DOHH2 (cell line): ENCODE data around the gene TDRD9.

Experiments used
- H3F3A ChIP-seq: fragments of 200-600 bp; sonication (generic), shearing (Covaris generic); 2 replicates; pipeline ENCODE4 v1.6.0; 2016; ENCODE audit warnings: antibody characterized with exemption, mild to moderate bottlenecking; ENCODE audit not compliant: control insufficient read depth, insufficient read depth
- H3K27ac ChIP-seq: fragments of 200-600 bp; sonication (generic); 2 replicates; pipeline ENCODE4 v1.5.1; 2014; ENCODE audit warnings: low read depth, mild to moderate bottlenecking, low read length, moderate library complexity
- H3K27me3 ChIP-seq: fragments of 200-600 bp; sonication (generic); 2 replicates; pipeline ENCODE4 v1.6.1; 2014; ENCODE audit warnings: mild to moderate bottlenecking, low read length, mixed read lengths; ENCODE audit not compliant: control insufficient read depth
- H3K36me3 ChIP-seq: fragments of 200-600 bp; sonication (generic); 2 replicates; pipeline ENCODE4 v1.6.1; 2014; ENCODE audit warnings: mild to moderate bottlenecking, low read length, moderate library complexity, mixed read lengths; ENCODE audit not compliant: control insufficient read depth
- H3K4me1 ChIP-seq: fragments of 200-600 bp; sonication (generic); 2 replicates; pipeline ENCODE4 v1.6.1; 2014; ENCODE audit warnings: mild to moderate bottlenecking, low read length, mixed read lengths; ENCODE audit not compliant: control insufficient read depth
- H3K4me2 ChIP-seq: fragments of 200-600 bp; sonication (generic); 2 replicates; pipeline ENCODE4 v1.6.0; 2014; ENCODE audit warnings: mild to moderate bottlenecking, low read length, moderate library complexity
- H3K4me3 ChIP-seq: fragments of 200-600 bp; sonication (generic); 2 replicates; pipeline ENCODE4 v1.5.1; 2014; ENCODE audit warnings: mild to moderate bottlenecking, low read length, mixed read lengths
- H3K79me2 ChIP-seq: fragments of 200-600 bp; sonication (generic); 2 replicates; pipeline ENCODE4 v1.6.1; 2014; ENCODE audit warnings: mild to moderate bottlenecking, low read length, mixed read lengths; ENCODE audit not compliant: control insufficient read depth
- H3K9me2 ChIP-seq: fragments of 200-600 bp; sonication (generic); replicated peaks from 2 replicates; pipeline ENCODE4 v1.6.1; 2014; ENCODE audit warnings: mild to moderate bottlenecking, low read length, mixed read lengths; ENCODE audit not compliant: control insufficient read depth
- H3K9me3 ChIP-seq: fragments of 200-600 bp; sonication (generic); 2 replicates; pipeline ENCODE4 v1.6.1; 2014; ENCODE audit warnings: antibody characterized with exemption, low read length, mixed read lengths; ENCODE audit not compliant: control insufficient read depth, insufficient read depth
- H4K20me1 ChIP-seq: fragments of 200-600 bp; sonication (generic); 2 replicates; pipeline ENCODE4 v1.6.0; 2014; ENCODE audit warnings: low read depth, mild to moderate bottlenecking, antibody characterized with exemption, low read length, moderate library complexity; ENCODE audit not compliant: control insufficient read depth, insufficient read depth
- EZH2phosphoT487 ChIP-seq: fragments of 200-600 bp; sonication (generic); IDR thresholded peaks from 2 replicates; pipeline ENCODE4 v1.6.1; 2017; ENCODE audit warnings: borderline replicate concordance, mild to moderate bottlenecking, antibody characterized with exemption, low read length, moderate library complexity, mixed read lengths
- TF ChIP-seq, protein P1 (sequence below): fragments of 200-600 bp; sonication (generic); IDR thresholded peaks from one replicate; pipeline ENCODE4 v1.5.1; 2014; ENCODE audit warnings: antibody characterized with exemption, mild to moderate bottlenecking, low read depth, low read length; ENCODE audit not compliant: poor library complexity, severe bottlenecking

Gene TDRD9

GRCh38 chr14:103904493-103905107, 23.7 kb upstream of the TDRD9 start:
- TF ChIP-seq, protein P1, sequence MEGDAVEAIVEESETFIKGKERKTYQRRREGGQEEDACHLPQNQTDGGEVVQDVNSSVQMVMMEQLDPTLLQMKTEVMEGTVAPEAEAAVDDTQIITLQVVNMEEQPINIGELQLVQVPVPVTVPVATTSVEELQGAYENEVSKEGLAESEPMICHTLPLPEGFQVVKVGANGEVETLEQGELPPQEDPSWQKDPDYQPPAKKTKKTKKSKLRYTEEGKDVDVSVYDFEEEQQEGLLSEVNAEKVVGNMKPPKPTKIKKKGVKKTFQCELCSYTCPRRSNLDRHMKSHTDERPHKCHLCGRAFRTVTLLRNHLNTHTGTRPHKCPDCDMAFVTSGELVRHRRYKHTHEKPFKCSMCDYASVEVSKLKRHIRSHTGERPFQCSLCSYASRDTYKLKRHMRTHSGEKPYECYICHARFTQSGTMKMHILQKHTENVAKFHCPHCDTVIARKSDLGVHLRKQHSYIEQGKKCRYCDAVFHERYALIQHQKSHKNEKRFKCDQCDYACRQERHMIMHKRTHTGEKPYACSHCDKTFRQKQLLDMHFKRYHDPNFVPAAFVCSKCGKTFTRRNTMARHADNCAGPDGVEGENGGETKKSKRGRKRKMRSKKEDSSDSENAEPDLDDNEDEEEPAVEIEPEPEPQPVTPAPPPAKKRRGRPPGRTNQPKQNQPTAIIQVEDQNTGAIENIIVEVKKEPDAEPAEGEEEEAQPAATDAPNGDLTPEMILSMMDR = no peak
- no peak for TF ChIP-seq EZH2phosphoT487
- Histone ChIP-seq H3K27ac (no peak overlapping the region), H3K9me2 (no peaks in the 10 kb centered on the region), H3K36me3 (no peaks in the 10 kb centered on the region), H3K4me1 (no peaks in the 10 kb centered on the region), H3K4me2 (no peak overlapping the region), H4K20me1 (no peaks in the 10 kb centered on the region), H3K27me3 (no peaks in the 10 kb centered on the region), H3F3A (peaks cover 2% of the 10 kb centered on the region; the same call in 1 of the 2 replicates), H3K4me3 (no peak overlapping the region), H3K9me3 (no peaks in the 10 kb centered on the region), H3K79me2 (no peaks in the 10 kb centered on the region)

DNA sequence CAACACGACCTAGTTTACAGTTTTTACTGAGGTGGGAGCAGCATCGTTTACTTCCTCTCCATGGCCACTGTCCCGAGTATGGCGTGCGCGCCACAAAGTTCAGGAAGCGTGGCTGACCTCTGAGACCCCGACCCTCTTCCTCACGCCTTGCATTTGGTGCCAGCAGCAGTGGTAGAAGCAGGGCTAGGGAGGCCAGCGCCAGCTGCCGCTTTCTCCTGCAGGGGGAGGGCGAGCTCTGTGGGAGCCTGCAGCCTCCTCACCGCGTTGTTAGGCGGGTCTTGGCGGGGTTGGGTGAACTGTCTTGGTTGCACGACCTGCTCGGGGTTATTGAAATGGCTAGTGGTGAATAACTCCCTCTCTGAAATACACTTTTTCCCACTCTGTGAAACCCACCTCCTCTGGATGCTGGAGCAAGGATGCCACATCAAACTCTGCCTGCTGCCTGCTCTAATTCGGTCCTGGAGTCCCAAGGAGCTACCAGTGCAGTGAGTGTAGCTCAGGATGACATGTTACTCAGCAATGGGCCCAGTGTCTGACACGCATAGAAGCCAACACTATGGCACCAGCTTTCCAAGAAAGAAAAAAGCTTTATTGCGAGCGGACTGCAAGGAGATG, 22.3 kb upstream of the TDRD9 start:
- Histone ChIP-seq H3K4me1 (peaks cover 7% of the 10 kb centered on the region; the same call in 1 of the 2 replicates), H3F3A (peaks cover 2% of the 10 kb centered on the region; the same call in 1 of the 2 replicates), H3K36me3 (no peaks in the 10 kb centered on the region), H3K9me2 (no peaks in the 10 kb centered on the region), H3K79me2 (no peaks in the 10 kb centered on the region), H4K20me1 (no peaks in the 10 kb centered on the region), H3K4me2 (no peak overlapping the region), H3K27me3 (no peaks in the 10 kb centered on the region), H3K9me3 (no peaks in the 10 kb centered on the region), H3K4me3 (no peak overlapping the region), H3K27ac (no peak overlapping the region)
- TF ChIP-seq, protein P1 = peak; percentile 19
- no peak for TF ChIP-seq EZH2phosphoT487

DNA sequence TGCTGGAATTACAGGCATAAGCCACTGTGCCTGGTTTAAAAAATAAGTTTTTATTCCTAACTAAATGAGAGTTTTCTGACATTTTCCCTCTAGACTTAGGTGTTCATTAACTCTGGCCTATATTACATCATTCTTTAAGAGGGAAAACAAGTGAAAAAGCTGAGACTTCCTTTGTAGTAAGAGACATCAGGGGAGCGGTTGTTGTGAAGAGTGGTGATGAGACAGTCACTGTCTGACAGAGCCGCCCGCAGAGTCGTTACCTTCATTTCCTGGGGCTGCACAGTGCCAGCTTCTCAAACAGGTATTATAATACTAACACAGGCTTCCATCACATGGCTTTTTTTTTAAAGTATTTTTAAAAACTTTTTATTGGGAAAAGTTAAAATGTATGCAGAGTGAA, 19.7 kb upstream of the TDRD9 start:
- no peak overlapping the region for H3K27ac ChIP-seq
- no peak overlapping the region for H3K4me2 ChIP-seq
- H3K36me3 ChIP-seq = peaks cover 21% of the 10 kb centered on the region
- H3K9me3 ChIP-seq = no peaks in the 10 kb centered on the region
- H3K4me1 ChIP-seq = peaks cover 7% of the 10 kb centered on the region; the same call in 1 of the 2 replicates
- no peaks in the 10 kb centered on the region for H3K9me2 ChIP-seq
- no peaks in the 10 kb centered on the region for H3K79me2 ChIP-seq
- H3K4me3 ChIP-seq = no peak overlapping the region
- no peaks in the 10 kb centered on the region for H3K27me3 ChIP-seq
- H4K20me1 ChIP-seq = no peaks in the 10 kb centered on the region
- TF ChIP-seq, protein P1 = no peak
- TF ChIP-seq EZH2phosphoT487 = no peak
- peaks cover 2% of the 10 kb centered on the region; the same call in 1 of the 2 replicates for H3F3A ChIP-seq
